PFSK-1 (cell line): Measurements from ENCODE around the gene IKZF2. TPM values are rescaled to one million over a fixed set of nuclear protein-coding genes. Genes with fewer than 3 reads are reported as not detected.

Source experiments
- FOXP2 ChIP-seq: optimal IDR thresholded peaks from 2 replicates; pipeline ENCODE3; 2011; ENCODE audit warnings: borderline replicate concordance, control low read depth, inconsistent platforms; ENCODE audit not compliant: insufficient read depth; ENCODE audit errors: extremely low read length, extremely low read depth
- POLR2AphosphoS5 ChIP-seq: IDR thresholded peaks from 2 replicates; pipeline ENCODE4 v1.6.1; 2012; ENCODE audit warnings: low read depth, mild to moderate bottlenecking, control low read depth, low read length, moderate library complexity
- REST ChIP-seq, 2 experiments: IDR thresholded peaks; 2 replicates each; pipeline versions ENCODE4 v1.6.1 to v1.8.0; 2011 to 2012; ENCODE audit warnings: low read depth in 2 of 2, low read length in 2 of 2, control low read depth in 1 of 2, inconsistent platforms in 1 of 2, mild to moderate bottlenecking in 1 of 2, moderate library complexity in 1 of 2; ENCODE audit not compliant: insufficient read depth in 1 of 2
- SIN3A ChIP-seq: IDR thresholded peaks from 2 replicates; pipeline ENCODE4 v1.6.1; 2012; ENCODE audit warnings: mild to moderate bottlenecking, low read length, moderate library complexity, borderline replicate concordance; ENCODE audit not compliant: insufficient read depth
- TAF1 ChIP-seq: IDR thresholded peaks from 2 replicates; pipeline ENCODE4 v1.6.1; 2012; ENCODE audit warnings: low read length, control low read depth, borderline replicate concordance; ENCODE audit not compliant: insufficient read depth
- polyA plus RNA-seq: library from polyadenylated mRNA; unstranded; fragments of >200 nt; gene quantifications from one replicate; pipeline ENCODE4 v1.2.1, GENCODE V29; 2012; ENCODE audit warnings: low read depth, missing spikeins; ENCODE audit not compliant: insufficient read length

IKZF2 gene
- polyA plus RNA-seq = not detected

GRCh38 chr2:213151437-213152064 is at the start of gene IKZF2:
IKZF2 (minus strand) TSS chr2:213151612; CDS start chr2:213148629, 2,983 bp downstream.
- TF ChIP-seq REST (IDR thresholded peaks at IDR 0.05; ENCODE audit: insufficient read depth in 1 of 2, low read depth in 2 of 2, low read length in 2 of 2) = no peak
- peak; percentile 23 for TF ChIP-seq FOXP2
- no peak for TF ChIP-seq TAF1

- TF ChIP-seq FOXP2 (no peak), POLR2AphosphoS5 (no peak), SIN3A (no peak), REST (IDR thresholded peaks at IDR 0.05; ENCODE audit: insufficient read depth in 1 of 2, low read depth in 2 of 2, low read length in 2 of 2) (no peak), TAF1 (no peak)
These were observed 48.5 kb upstream of the IKZF2 start for GRCh38 chr2:213199871-213200270.

- TF ChIP-seq TAF1 (no peak), SIN3A (no peak), POLR2AphosphoS5 (no peak), FOXP2 (no peak), REST (IDR thresholded peaks at IDR 0.05; ENCODE audit: insufficient read depth in 1 of 2, low read depth in 2 of 2, low read length in 2 of 2) (no peak)
These were observed 37.8 kb upstream of the IKZF2 start for GRCh38 chr2:213189001-213189899.

GRCh38 chr2:213188533-213188867 is 37.1 kb upstream of the IKZF2 start:
- no peak for TF ChIP-seq POLR2AphosphoS5
- TF ChIP-seq FOXP2 = no peak
- TF ChIP-seq REST (IDR thresholded peaks at IDR 0.05; ENCODE audit: insufficient read depth in 1 of 2, low read depth in 2 of 2, low read length in 2 of 2) = no peak
- TF ChIP-seq TAF1 = no peak
- TF ChIP-seq SIN3A = no peak
